ENCODE measurements around the gene BAAT.
"Not testable (repeated sequence)": the region's sequence is repeated elsewhere in the genome, so short reads cannot be mapped to it uniquely, and the experiment has no call there.

The BAAT gene

DNA sequence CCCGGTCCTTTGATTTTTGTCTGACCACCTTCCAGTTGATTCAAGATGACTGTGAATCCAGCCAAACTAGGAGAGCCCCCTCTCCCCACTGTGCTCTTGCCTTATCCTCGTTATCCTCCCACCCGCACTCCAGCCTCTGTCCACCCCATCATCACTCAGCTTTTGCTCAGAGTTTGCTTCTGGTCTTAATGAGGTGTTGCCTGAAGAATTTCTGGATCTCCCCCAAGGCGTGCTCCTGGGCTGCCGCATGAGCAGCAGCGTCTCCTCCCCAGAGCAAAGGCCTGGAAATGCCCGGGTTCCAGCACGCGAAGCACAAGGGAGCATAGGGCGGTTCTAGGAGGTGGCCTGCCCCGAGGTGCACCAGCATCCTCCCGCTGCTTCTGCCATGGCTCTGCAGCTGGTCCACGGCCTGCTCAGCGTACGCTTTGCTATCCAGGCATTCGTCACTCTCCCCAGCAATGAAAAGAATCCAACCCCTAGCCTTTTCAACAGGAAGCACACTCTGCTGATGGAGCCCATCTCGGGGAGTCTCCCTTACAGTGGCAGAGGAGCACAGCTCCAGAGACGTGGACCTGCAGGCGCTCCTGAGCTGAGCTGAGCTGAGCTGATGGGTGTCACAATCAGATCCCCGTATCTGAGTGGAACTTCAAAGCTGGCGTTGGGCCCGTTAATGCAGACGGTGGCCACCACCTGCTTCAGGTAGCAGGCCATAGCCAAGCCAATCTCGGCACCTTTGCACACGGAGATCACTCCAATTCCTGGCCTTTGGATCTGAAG is 50.7 kb downstream of the BAAT start:
- DNase-seq, result no peak
- intact Hi-C loops (cut with DNase I), result no loop called here

DNA sequence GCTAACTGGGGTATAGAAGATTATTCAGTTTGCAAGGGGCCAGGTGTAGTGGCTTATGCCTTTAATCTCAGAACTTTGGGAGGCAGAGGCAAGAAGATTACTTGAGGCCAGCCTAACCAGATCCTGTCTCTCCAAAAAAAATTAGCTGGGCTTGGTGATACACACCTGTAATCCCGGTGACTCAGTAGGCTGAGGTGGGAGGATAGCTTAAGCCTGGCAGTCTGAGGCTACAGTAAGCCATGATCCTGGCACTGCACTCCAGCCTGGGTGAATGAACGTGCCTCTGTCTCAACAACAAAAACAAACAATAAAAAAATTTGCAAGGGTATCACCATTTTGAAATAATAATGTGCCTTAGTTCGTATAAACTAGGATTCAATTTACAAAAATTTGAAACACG is 51.3 kb downstream of the BAAT start:
- intact Hi-C loops (cut with DNase I), result no loop called here

DNA sequence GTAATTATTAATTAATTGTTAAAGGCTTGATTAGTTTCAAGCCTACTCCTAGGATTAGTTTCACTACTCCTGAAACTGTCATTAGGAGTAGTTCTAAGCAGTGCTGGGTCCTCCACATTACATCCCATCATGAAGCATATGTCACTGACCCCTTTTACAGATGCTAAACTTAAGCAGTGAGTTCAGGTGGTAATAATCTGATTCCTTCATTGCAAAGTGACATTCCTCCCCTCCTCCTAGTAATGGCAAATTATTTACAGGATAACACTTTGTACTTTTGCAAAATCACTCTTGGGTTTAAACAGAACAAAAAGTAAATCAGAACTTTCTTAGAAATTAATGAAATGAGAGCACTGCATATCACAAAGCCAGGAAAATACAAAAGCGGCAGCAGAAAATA is 52.4 kb downstream of the BAAT start:
- intact Hi-C loops (cut with DNase I), result no loop called here
- no peak for DNase-seq

More for the DNA sequence above, 51.3 kb downstream of the BAAT start:
- no peak for DNase-seq

DNA sequence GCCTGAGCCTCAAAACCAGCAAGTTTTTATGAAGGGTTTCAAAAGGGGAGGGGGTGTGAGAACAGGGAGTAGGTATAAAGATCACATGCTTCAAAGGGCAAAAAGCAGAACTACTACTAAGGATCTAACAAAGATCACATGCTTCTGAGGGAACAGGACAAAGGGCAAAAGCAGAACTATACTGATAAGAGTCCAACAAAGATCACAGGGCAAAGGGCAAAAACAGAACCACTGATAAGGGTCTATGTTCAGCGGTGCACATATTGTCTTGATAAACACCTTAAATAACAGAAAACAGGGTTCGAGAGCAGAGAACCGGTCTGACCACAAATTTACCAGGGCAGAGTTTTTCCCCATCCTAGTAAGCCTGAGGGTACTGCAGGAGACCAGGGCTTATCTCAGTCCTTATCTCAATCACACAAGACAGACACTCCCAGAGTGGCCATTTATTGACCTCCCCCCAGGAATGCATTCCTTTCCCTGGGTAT is 57.3 kb downstream of the BAAT start:
- intact Hi-C loops (cut with DNase I); DNase-seq: not testable (repeated sequence)

DNA sequence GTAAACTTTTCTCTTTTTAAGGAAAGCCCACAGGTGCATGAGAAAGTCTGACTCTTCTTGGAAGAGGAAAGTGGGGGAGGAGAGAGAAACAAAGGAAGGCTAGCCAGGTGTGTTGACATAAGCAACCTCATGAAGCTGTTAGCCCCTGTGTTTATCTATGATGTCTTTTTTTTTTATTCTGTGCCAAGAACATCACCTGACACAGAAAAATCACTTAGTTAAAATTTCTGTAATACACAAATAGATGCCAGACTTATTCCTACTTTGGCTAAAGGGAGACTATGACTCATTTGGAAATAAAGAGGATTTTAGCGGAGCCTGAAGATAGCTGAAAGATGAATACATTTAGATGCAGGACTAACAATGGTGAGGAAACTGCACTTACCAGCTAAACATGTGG is 58.3 kb downstream of the BAAT start:
- DNase-seq, result no peak
- intact Hi-C loops (cut with DNase I), result no loop called here

DNA sequence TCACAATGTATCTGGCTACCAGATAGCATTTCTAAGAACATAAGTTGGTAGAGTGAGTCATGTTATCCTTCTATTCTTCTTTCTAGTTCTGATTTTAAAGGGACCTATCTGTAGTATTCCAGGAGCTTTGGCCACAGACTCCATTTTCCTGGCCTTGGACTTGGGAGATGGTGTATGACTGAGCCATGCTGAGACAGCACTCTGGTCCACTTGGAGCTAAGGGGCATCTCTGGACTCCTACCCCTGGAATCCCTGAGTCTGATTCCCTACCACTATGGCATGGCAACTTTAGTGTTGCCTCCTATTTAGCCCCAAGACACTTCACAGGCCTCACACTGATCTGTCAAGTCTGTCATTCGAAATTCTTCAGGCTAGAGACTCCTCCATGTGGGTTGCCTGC is 58.8 kb downstream of the BAAT start:
- no peak for DNase-seq
- intact Hi-C loops (cut with DNase I), result no loop called here

DNA sequence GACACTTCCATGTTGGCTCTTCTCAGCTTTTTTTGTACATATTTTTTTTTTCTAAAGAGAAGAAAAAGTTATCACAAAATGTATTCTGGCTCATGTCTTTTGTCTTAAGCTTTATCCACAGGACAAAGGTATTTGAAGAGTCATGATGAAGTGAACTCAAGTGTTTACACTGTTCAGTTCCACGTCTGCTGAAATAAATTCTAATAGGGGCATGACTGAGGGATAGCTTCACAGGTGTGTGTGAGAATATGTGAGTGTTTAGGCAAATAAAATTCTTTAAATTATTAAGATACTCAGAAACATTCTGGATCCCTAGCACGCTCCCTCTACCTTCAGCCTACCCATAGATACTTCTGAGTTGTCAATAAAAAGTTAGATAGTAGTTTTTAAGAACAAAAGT is 59.8 kb downstream of the BAAT start:
- intact Hi-C loops (cut with DNase I), result no loop called here
- no peak for DNase-seq

DNA sequence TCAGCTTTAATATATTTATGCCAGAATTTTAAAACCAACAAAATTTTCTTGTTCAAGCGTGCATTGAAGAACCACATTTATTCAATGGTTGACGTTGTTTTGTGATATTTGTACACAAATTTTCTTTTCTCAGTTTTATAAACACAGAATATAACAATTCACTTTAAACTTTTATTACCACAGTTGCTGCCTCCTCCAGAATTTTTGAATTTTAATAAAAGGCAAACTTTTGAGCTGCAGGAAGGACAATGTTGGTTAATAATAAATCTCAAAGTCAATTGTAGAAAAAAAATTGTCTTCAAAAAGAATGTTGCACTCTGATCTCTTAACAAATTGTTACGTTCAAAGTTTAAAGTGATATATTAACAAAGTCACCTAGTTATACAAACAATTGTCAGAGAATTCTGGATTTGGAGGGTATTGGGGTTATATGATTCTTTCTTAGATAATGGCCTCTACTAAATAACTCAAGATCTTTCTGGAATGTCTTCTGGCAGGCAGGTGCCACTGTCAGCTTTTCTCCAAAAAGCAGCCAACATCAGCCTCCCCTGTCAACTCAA is 60.5 kb downstream of the BAAT start:
- intact Hi-C loops (cut with DNase I), result no loop called here
- DNase-seq, result no peak

DNA sequence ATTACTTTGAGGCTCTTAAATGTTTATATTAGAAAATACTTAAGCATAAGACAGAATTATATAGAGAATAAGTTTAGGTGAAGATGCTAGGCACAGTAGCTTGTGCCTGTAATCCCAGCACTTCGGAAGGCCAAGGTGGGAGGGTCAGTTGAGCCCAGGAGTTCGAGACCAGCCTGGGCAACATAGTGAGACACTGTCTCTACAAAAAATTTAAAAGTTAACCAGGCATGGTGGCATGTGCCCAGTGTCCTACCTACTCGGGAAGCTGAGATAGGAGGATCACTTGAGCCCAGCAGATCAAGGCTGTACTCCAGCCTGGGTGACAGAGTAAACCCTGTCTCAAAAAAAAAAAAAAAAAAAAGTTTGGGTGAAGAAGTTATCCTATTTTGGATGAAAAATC is 61.7 kb downstream of the BAAT start:
- intact Hi-C loops (cut with DNase I), result no loop called here
- no peak for DNase-seq

DNA sequence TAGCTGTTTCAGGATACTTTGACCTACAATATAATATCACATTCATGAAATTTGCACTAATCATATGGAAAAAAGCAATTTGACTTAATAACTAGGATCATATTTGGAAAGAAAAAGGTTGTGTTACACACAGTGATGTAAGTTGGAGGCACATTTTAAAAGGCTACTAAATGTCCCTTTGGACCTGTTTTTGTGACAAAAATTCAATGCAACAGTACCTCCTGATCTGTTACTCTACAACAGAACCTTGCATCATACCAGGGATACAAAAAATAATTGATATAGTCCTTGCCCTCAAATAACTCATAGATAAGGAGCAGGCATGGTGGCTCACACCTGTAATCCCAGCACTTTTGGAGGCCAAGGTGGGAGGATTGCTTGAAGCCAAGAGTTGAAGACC is 67.1 kb downstream of the BAAT start:
- no peak for DNase-seq
- intact Hi-C loops (cut with DNase I), result loop anchor here (10.0 kb wide), 1 partner anchor 67 kb away; the partner anchor contains the start of gene BAAT

DNA sequence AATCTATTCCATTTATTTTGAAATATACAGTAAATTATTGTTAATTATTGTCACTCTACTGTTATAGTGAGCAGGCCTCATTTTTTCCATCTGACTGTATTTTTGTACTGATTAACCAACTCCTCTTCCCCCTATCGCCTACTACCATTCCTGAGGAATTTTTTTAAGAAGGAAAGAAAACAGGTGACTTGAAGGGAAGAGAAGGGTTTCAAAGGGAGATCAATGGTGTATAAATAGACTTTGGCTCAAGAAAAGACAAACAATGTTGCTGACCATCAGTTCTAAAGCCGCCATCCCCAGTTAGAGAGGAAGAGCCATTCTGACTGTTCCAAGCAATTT is 69.7 kb downstream of the BAAT start:
- intact Hi-C loops (cut with DNase I), result loop anchor here (10.0 kb wide), 1 partner anchor 70 kb away; the partner anchor contains the start of gene BAAT
- DNase-seq, result no peak

DNA sequence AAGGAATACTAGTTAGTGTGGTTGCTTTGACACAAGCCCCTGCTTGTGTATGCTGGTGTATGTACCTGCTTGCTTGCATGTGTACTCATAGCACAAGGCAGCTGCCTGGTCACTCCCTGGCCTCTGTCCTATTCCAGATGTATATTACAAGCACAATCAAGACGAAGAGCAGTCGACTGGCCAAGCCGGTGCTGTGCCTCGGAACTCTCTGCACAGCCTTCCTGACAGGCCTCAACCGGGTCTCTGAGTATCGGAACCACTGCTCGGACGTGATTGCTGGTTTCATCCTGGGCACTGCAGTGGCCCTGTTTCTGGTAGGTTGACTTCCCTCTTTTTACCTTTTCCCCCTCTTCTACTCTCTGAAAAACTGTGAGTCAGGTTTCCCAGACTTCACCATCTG is 72.1 kb downstream of the BAAT start:
- DNase-seq, result no peak
- intact Hi-C loops (cut with DNase I), result loop anchor here (5.0 to 10.0 kb wide), 2 partner anchors 72 to 195 kb away; partner anchors contain the start of gene BAAT

DNA sequence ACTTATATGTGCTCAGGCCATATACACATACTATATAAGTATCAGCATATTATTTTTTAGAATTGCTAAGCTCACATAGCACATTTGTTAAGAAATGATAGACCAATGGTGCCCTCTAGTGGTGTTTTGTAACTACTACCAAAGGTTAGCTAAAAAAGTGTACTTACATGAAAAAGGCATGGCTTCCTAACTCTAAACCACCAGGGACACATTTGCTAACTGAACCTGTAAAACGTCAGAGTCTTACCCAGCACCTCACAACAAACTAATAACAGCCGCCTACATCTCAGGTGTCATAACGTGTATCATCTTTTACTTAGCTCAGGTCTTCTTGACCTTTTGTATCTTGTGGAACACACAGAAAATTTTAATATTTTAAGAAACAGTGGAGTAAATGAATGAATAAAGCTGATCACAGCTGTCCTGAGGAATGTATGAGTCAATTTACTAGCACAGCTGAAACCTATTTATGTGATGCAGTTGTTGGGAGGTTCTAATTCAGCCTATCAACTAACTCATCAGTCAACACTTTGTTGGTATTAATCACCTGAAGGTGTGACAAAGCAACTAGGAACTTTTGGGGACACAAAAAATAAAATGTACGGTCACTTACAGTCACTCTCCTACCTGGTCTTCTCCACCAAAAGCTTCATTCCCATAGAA is 72.9 kb downstream of the BAAT start:
- DNase-seq, result peak in 9 of 42 donors; percentile 40 to 77 (median 61)
- intact Hi-C loops (cut with DNase I), result loop anchor here (2.0 to 10.0 kb wide), 3 partner anchors 73 to 597 kb away; partner anchors contain the start of gene BAAT

DNA sequence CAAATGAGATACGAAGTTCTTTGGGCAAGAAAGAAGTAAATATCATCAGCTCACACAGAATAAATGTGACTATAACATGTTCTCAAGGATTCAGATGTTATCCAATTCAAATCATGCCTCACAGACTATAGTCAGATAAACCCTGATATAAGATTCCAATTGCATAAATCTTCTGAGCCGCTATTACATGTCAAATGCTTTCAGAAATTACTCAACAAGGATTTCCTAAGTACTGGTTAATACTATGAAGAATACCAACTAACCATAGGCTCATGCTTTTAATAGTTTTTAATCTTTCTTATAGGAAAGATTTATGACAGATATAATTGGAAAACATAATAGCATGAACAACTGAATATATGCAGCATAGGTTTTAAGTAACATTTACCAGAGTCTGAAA is 73.6 kb downstream of the BAAT start:
- DNase-seq, result no peak
- intact Hi-C loops (cut with DNase I), result loop anchor here (2.0 to 10.0 kb wide), 3 partner anchors 74 to 596 kb away; partner anchors contain the start of gene BAAT

Data from head of caudate nucleus (tissue), 42 donors.